Measurements from ENCODE around the gene ATP5F1D. TPM values are rescaled to one million over a fixed set of nuclear protein-coding genes. Genes with fewer than 3 reads are reported as not detected.

The ATP5F1D gene
- total RNA-seq, 2 experiments from 2014 or later = 151 to 166 TPM

- POLR2A ChIA-PET = no interaction called here
- Mint-ChIP-seq H3K4me1 (peaks cover 6% of the 10 kb centered on the region), H3K4me3 (no peak overlapping the region), H3K27ac (no peak overlapping the region), H3K9me3 (no peaks in the 10 kb centered on the region), H3K36me3 (ENCODE audit: low read depth) (no peaks in the 10 kb centered on the region), H3K27me3 (peaks cover 23% of the 10 kb centered on the region)
- no peak for DNase-seq
- CTCF ChIA-PET = interaction anchor here (0.6 to 1.1 kb wide), 3 partner anchors 12 to 326 kb away, joined by 3 read pairs; no protein-coding TSS in a partner anchor
Measured at GRCh38 chr19:1290703-1291651, 49.4 kb downstream of the ATP5F1D start.

- H3K4me3 Mint-ChIP-seq = no peak overlapping the region
- no peak overlapping the region for H3K27ac Mint-ChIP-seq
- DNase-seq = no peak
- POLR2A ChIA-PET = no interaction called here
- peaks cover 4% of the 10 kb centered on the region for H3K4me1 Mint-ChIP-seq
- no peaks in the 10 kb centered on the region for H3K9me3 Mint-ChIP-seq
- CTCF ChIA-PET = interaction anchor here (0.6 to 1.1 kb wide), 2 partner anchors 13 to 80 kb away, joined by 3 read pairs; no protein-coding TSS in a partner anchor
- peaks cover 19% of the 10 kb centered on the region for H3K27me3 Mint-ChIP-seq
- no peaks in the 10 kb centered on the region for H3K36me3 Mint-ChIP-seq (ENCODE audit: low read depth)
Measured at GRCh38 chr19:1291761-1292418, 50.3 kb downstream of the ATP5F1D start.

GRCh38 chr19:1292419-1293151 lies 51.0 kb downstream of the ATP5F1D start:
- no peak for DNase-seq
- H3K4me1 Mint-ChIP-seq = peaks cover 4% of the 10 kb centered on the region
- peaks cover 18% of the 10 kb centered on the region for H3K27me3 Mint-ChIP-seq
- no peaks in the 10 kb centered on the region for H3K36me3 Mint-ChIP-seq (ENCODE audit: low read depth)
- no peak overlapping the region for H3K4me3 Mint-ChIP-seq
- CTCF ChIA-PET = no interaction called here
- no peak overlapping the region for H3K27ac Mint-ChIP-seq
- POLR2A ChIA-PET = no interaction called here
- H3K9me3 Mint-ChIP-seq = no peaks in the 10 kb centered on the region

- peaks cover 14% of the 10 kb centered on the region for H3K27me3 Mint-ChIP-seq
Measured at GRCh38 chr19:1293782-1294604, 52.4 kb downstream of the ATP5F1D start.

More at GRCh38 chr19:1293782-1294604, 52.4 kb downstream of the ATP5F1D start:
- DNase-seq = no peak
- Mint-ChIP-seq H3K4me1 (peaks cover 4% of the 10 kb centered on the region), H3K9me3 (no peaks in the 10 kb centered on the region), H3K36me3 (ENCODE audit: low read depth) (no peaks in the 10 kb centered on the region), H3K4me3 (no peak overlapping the region), H3K27ac (no peak overlapping the region)
- CTCF ChIA-PET = no interaction called here
- POLR2A ChIA-PET = no interaction called here

Other genes with a start within 250 kb of the ATP5F1D start
- gene GRIN3B, start 241.3 kb upstream of the ATP5F1D start, total RNA-seq = not detected
- 100 to 1,000 TPM; 183 to 195 TPM for gene TMEM259, start 220.6 kb upstream of the ATP5F1D start, total RNA-seq
- not detected for gene RNU6-2, start 220.2 kb upstream of the ATP5F1D start, total RNA-seq
- 100 to 1,000 TPM; 558 to 580 TPM for gene CNN2, start 215.1 kb upstream of the ATP5F1D start, total RNA-seq
- gene ABCA7, start 201.6 kb upstream of the ATP5F1D start, total RNA-seq = 10 to 100 TPM; 75.9 to 87.5 TPM
- gene ARHGAP45, start 174.6 kb upstream of the ATP5F1D start, total RNA-seq = 100 to 1,000 TPM; 487 to 570 TPM
- gene POLR2E, start 146.4 kb upstream of the ATP5F1D start, total RNA-seq = 100 to 1,000 TPM; 120 to 133 TPM
- 100 to 1,000 TPM; 106 to 114 TPM for gene GPX4, start 137.8 kb upstream of the ATP5F1D start, total RNA-seq
- gene SBNO2, start 67.5 kb upstream of the ATP5F1D start, total RNA-seq = 10 to 100 TPM; 84.7 to 91.7 TPM
- gene STK11, start 36.0 kb upstream of the ATP5F1D start, total RNA-seq = 10 to 100 TPM; 71.7 to 82.0 TPM
- gene CBARP, start 3.7 kb upstream of the ATP5F1D start, total RNA-seq = not detected
- gene MIDN, start 6.8 kb downstream of the ATP5F1D start, total RNA-seq = 10 to 100 TPM; 58.0 to 65.7 TPM
- 100 to 1,000 TPM; 169 to 224 TPM for gene CIRBP, start 27.6 kb downstream of the ATP5F1D start, total RNA-seq
- 10 to 100 TPM; 47.8 to 51.5 TPM for gene FAM174C, start 33.8 kb downstream of the ATP5F1D start, total RNA-seq
- not detected for gene EFNA2, start 44.1 kb downstream of the ATP5F1D start, total RNA-seq
- gene NDUFS7, start 142.2 kb downstream of the ATP5F1D start, total RNA-seq = 100 to 1,000 TPM in 1 of 2 experiments, 10 to 100 TPM in 1; 99.3 to 103 TPM
- 10 to 100 TPM; 23.0 to 25.9 TPM for gene GAMT, start 159.8 kb downstream of the ATP5F1D start, total RNA-seq
- 100 to 1,000 TPM; 235 to 241 TPM for gene DAZAP1, start 165.8 kb downstream of the ATP5F1D start, total RNA-seq
- 1,000 to 10,000 TPM; 1,158 to 1,387 TPM for gene RPS15, start 196.6 kb downstream of the ATP5F1D start, total RNA-seq
- gene APC2, start 208.4 kb downstream of the ATP5F1D start, total RNA-seq = under 1 TPM; 0.02 to 0.10 TPM
- gene C19orf25, start 237.5 kb downstream of the ATP5F1D start, total RNA-seq = 10 to 100 TPM; 33.2 to 40.7 TPM
- 1 to 10 TPM; 3.8 to 4.4 TPM for gene PCSK4, start 248.6 kb downstream of the ATP5F1D start, total RNA-seq
- 1 to 10 TPM; 1.6 to 1.8 TPM for gene REEP6, start 249.4 kb downstream of the ATP5F1D start, total RNA-seq